Hair follicle dermal papilla cell (primary cell): ENCODE data around the gene METTL27. TPM values are rescaled to one million over a fixed set of nuclear protein-coding genes. Genes with fewer than 3 reads are reported as not detected.

Source experiments
- total RNA-seq: library from RNA; depleted of rRNA; stranded (reverse); fragments of >200 nt; gene quantifications from 2 replicates; pipeline ENCODE4 v1.2.3, GENCODE V29; 2012

The METTL27 gene
- 9.0 and 9.4 TPM in 2 replicates for total RNA-seq

DNA sequence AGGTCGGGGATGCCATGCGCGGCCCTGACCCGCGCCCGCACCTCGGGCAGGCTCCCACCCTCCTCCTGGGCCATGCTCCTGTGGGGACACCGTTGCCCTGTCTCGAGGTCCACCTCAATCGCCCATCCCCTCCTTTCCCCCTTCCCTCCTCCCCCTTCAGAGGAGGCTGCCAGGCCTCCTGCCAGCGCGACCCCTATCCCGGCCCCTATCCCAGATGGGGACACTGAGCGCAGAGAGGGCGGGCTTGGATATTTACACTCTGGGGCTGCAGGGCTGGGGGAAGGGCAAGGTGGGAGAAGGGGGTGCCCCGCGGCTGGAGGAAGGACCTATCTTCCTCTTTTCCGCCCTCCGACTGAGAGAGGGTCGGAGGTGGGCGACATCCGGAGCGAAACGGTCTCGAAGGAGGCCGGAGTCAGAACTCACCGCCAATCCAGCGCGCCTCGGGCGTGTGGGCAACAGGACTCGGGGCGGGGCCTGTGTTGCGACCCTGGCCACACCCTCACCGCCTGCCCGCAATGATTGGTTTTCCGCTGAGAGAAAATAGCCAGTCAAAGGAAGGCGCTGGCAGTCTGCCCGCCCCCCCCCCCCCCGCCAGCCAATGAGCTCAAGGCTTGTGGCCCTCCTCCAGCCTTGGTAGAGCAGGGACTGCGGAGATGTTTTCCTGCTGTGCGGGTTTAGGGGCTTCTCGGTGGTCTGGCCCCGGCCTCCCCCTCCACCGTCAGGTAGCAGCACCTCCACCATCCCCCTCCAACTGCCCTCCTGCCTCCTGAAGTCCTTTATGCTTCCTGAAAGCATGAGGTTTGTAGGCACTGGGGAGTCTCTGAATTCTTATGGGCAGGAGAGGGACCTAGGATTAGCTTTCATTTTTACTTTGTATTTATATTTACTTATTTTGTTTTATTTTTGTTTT, at the start of gene METTL27:
Gene METTL27, minus strand, starts transcription at position 450 of the 910 bp plus-strand sequence. Its CDS starts 376 bp downstream, at position 74.

GRCh38 chr7:73860859-73861258, 18.5 kb upstream of the METTL27 start, which contains the start of gene TMEM270:
Gene TMEM270, plus strand, starts transcription at chr7:73861159. Its CDS starts 36 bp downstream, at chr7:73861195.

DNA sequence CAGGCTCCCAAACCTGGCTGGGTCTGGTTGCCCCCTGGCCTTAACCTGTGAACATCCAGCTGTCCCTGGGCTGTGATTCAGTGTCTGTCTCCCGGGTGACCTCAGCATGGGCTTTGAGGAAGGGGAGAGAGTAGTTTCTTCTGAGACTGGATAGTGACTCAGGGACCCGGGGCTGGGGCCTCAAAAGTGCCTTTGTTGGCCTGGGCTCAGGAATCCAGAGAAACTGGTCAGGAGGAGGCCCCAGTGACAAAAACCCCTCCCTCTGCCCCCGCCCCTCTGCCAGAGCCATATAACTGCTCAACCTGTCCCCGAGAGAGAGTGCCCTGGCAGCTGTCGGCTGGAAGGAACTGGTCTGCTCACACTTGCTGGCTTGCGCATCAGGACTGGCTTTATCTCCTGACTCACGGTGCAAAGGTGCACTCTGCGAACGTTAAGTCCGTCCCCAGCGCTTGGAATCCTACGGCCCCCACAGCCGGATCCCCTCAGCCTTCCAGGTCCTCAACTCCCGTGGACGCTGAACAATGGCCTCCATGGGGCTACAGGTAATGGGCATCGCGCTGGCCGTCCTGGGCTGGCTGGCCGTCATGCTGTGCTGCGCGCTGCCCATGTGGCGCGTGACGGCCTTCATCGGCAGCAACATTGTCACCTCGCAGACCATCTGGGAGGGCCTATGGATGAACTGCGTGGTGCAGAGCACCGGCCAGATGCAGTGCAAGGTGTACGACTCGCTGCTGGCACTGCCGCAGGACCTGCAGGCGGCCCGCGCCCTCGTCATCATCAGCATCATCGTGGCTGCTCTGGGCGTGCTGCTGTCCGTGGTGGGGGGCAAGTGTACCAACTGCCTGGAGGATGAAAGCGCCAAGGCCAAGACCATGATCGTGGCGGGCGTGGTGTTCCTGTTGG, 11.4 kb downstream of the METTL27 start, which contains the start of gene CLDN4:
Gene CLDN4, plus strand, starts transcription at position 316 of the 903 bp plus-strand sequence. Its CDS starts 206 bp downstream, at position 522.

Other genes starting within 250 kb of the METTL27 start
- not detected in 2 replicates for gene MLXIPL, start 218.0 kb downstream of the METTL27 start, total RNA-seq
- gene VPS37D, start 174.7 kb downstream of the METTL27 start, total RNA-seq: 3.6 and 6.2 TPM in 2 replicates
- gene DNAJC30, start 159.1 kb downstream of the METTL27 start, total RNA-seq: 4.2 and 5.5 TPM in 2 replicates
- gene BUD23, start 158.9 kb downstream of the METTL27 start, total RNA-seq: 32.0 and 37.5 TPM in 2 replicates
- gene STX1A, start 122.8 kb downstream of the METTL27 start, total RNA-seq: 11.4 and 15.8 TPM in 2 replicates
- gene ABHD11, start 103.7 kb downstream of the METTL27 start, total RNA-seq: 5.2 and 10.1 TPM in 2 replicates
- not detected in 2 replicates for gene CLDN3, start 72.2 kb downstream of the METTL27 start, total RNA-seq
- 0.16 and 0.24 TPM in 2 replicates for gene CLDN4, start 11.5 kb downstream of the METTL27 start, total RNA-seq
- gene TMEM270, start 18.6 kb upstream of the METTL27 start, total RNA-seq: not detected in 2 replicates
- gene ELN, start 185.7 kb upstream of the METTL27 start, total RNA-seq: 36.6 and 38.0 TPM in 2 replicates
- 47.1 and 51.2 TPM in 2 replicates for gene LIMK1, start 241.3 kb upstream of the METTL27 start, total RNA-seq